HepG2 (cell line): ENCODE results near the gene GLIS1. TPM values are rescaled to one million over a fixed set of nuclear protein-coding genes. Genes with fewer than 3 reads are reported as not detected.

Experiments
- ATAC-seq: fragments of 200-7000 bp; cut with Tn5 transposase; 3 replicates; pipeline ENCODE4 v1.9.1; 2020; ENCODE audit warnings: mild to moderate bottlenecking, moderate library complexity
- BruUV-seq: library from RNA; stranded (reverse); fragments of 400-500 nt; replicated peaks from 2 replicates; lab custom pipeline; 2021; lab: Mats Ljungman, UMichigan
- CTCF ChIA-PET: fragments of 300-600 bp; formaldehyde crosslinking; extraction: SDS; loops from one replicate; lab custom pipeline; 2021; ENCODE audit warnings: low total read pairs, inconsistent platforms, low intra/inter-chr PET ratio; lab: Yijun Ruan, JAX
- POLR2A ChIA-PET: fragments of 350-600 bp; sonication (Branson Sonifier 250); formaldehyde crosslinking; loops from one replicate; lab custom pipeline; 2020; ENCODE audit warnings: antibody characterized with exemption, inconsistent platforms; lab: Yijun Ruan, JAX
- DNase-seq: peaks from one replicate; pipeline ENCODE4 v3.0.0-alpha.2; 2015; ENCODE audit warnings: low spot score
- FAIRE-seq: peaks from 3 replicates; lab custom pipeline; 2011; peaks lifted over from hg19 to GRCh38; lab: Jason Lieb, UNC
- H2AFZ ChIP-seq: one replicate; pipeline ENCODE4 v1.6.1; 2011; ENCODE audit warnings: low read length, inconsistent platforms
- H3K27ac ChIP-seq: fragments of 300-600 bp; 3 replicates; pipeline ENCODE4 v1.8.0; 2011; ENCODE audit warnings: mixed run types, mild to moderate bottlenecking, mixed read lengths, low read length, inconsistent platforms; ENCODE audit not compliant: insufficient read depth; ENCODE audit errors: extremely low read length
- H3K27me3 ChIP-seq, 2 experiments: fragments of 200-600 bp in 1 of 2; 2 replicates in 1 of 2; 3 replicates in 1 of 2; pipeline versions ENCODE4 v1.6.0 to v1.8.0; 2011; ENCODE audit warnings: low read length in 2 of 2, mild to moderate bottlenecking in 2 of 2, moderate library complexity in 2 of 2, inconsistent platforms in 1 of 2; ENCODE audit not compliant: insufficient read depth in 2 of 2, control insufficient read depth in 1 of 2
- H3K36me3 ChIP-seq, 2 experiments: fragments of 200-600 bp in 1 of 2; replicated peaks in 1 of 2; 2 replicates in 1 of 2; 3 replicates in 1 of 2; pipeline versions ENCODE4 v1.5.1 to v1.8.0; 2011; ENCODE audit warnings: low read length in 2 of 2, inconsistent platforms in 1 of 2; ENCODE audit not compliant: insufficient read depth in 2 of 2, control insufficient read depth in 1 of 2
- H3K4me1 ChIP-seq: 2 replicates; pipeline ENCODE4 v1.5.1; 2012; ENCODE audit warnings: low read length, inconsistent platforms; ENCODE audit not compliant: insufficient read depth
- H3K4me2 ChIP-seq: 2 replicates; pipeline ENCODE4 v1.6.0; 2011; ENCODE audit warnings: low read depth, low read length, inconsistent platforms
- H3K4me3 ChIP-seq, 3 experiments: fragments of 200-600 bp in 1 of 3; sonication (generic), shearing (Covaris generic) in 1 of 3; replicated peaks in 1 of 3; 2 replicates each; pipeline ENCODE4 v1.5.1; 2011 to 2016; ENCODE audit warnings: low read length in 3 of 3, inconsistent platforms in 2 of 3, low read depth in 2 of 3, mild to moderate bottlenecking in 2 of 3, control low read depth in 1 of 3, mixed read lengths in 1 of 3; ENCODE audit not compliant: insufficient read depth in 1 of 3
- H3K79me2 ChIP-seq: one replicate; pipeline ENCODE4 v1.6.1; 2011; ENCODE audit warnings: low read length, inconsistent platforms; ENCODE audit not compliant: insufficient read depth
- H3K9ac ChIP-seq: 2 replicates; pipeline ENCODE4 v1.6.0; 2011; ENCODE audit warnings: mild to moderate bottlenecking, low read depth, low read length, inconsistent platforms; ENCODE audit not compliant: insufficient read depth
- H3K9me3 ChIP-seq: 2 replicates; pipeline ENCODE4 v1.5.1; 2012; ENCODE audit warnings: mild to moderate bottlenecking, low read length
- H4K20me1 ChIP-seq: 2 replicates; pipeline ENCODE4 v1.6.0; 2011; ENCODE audit warnings: inconsistent platforms, mild to moderate bottlenecking, low read length, moderate library complexity; ENCODE audit not compliant: insufficient read depth
- FLYWCH1 ChIP-seq: sonication (generic); formaldehyde crosslinking; IDR thresholded peaks from 2 replicates; pipeline ENCODE4 v1.8.1; 2023; ENCODE audit warnings: mild to moderate bottlenecking, missing genetic modification reagents
- HOXA9 ChIP-seq: sonication (generic); formaldehyde crosslinking; IDR thresholded peaks from 2 replicates; pipeline ENCODE4 v1.8.1; 2022; ENCODE audit warnings: missing genetic modification reagents, mild to moderate bottlenecking, moderate library complexity, borderline replicate concordance
- POLR2AphosphoS5 ChIP-seq: IDR thresholded peaks from 2 replicates; pipeline ENCODE4 v1.6.1; 2012; ENCODE audit warnings: low read depth, low read length
- ZFP1 ChIP-seq: IDR thresholded peaks from 2 replicates; pipeline ENCODE4 v1.6.1; 2016
- ZNF337 ChIP-seq: sonication (generic); formaldehyde crosslinking; IDR thresholded peaks from 2 replicates; pipeline ENCODE4 v1.5.1; 2020; ENCODE audit warnings: missing genetic modification reagents, low read depth, mild to moderate bottlenecking, borderline replicate concordance
- ZNF768 ChIP-seq: sonication (generic); formaldehyde crosslinking; IDR thresholded peaks from 2 replicates; pipeline ENCODE4 v1.4.0; 2020; ENCODE audit warnings: missing genetic modification reagents
- WGBS: methylation state at CpG from one replicate; pipeline ENCODE4 v1.1.6; 2017; ENCODE audit warnings: low lambda C conversion rate; 5-methylcytosine and 5-hydroxymethylcytosine counted together
- in situ Hi-C: cut with HindIII; loops from 2 replicates; pipeline ENCODE4 v1.10.0; 2017; ENCODE audit warnings: low pct_unique_long_range_greater_than_20kb; ENCODE audit not compliant: extremely low pct_ligation_motif_present
- intact Hi-C: fragments of 100-400 bp; cut with micrococcal nuclease; formaldehyde crosslinking; loops from one replicate; pipeline ENCODE4 v1.10.0; 2022; ENCODE audit not compliant: unreplicated experiment
- polyA plus RNA-seq, 8 experiments: library from polyadenylated mRNA; depleted of rRNA in 3 of 8; stranded (reverse) in 7 of 8; unstranded in 1 of 8; fragments of >200 nt; fragmentation: Illumina TruSeq in 4 of 8; extraction: Trizol in 4 of 8; gene quantifications; 2 replicates each; pipeline versions ENCODE4 v1.2.1 to v1.2.3, GENCODE V29; 2011 to 2016; ENCODE audit warnings: low read depth in 4 of 8, missing spikeins in 1 of 8, mixed read lengths in 1 of 8; ENCODE audit not compliant: insufficient read depth in 1 of 8
- total RNA-seq, 5 experiments: library from RNA; depleted of rRNA; stranded (reverse); fragments of >200 nt; fragmentation: Illumina TruSeq; extraction: Trizol; gene quantifications; 2 replicates each; pipeline ENCODE4 v1.2.3, GENCODE V29; 2016; ENCODE audit warnings: low read depth in 1 of 5

The GLIS1 gene
- total and polyA plus RNA-seq, 2 of the 13 experiments (the other 11 are each of a cell fraction or from before 2014, with no cell fraction given) = 0.03 TPM; not detected in 1

DNA sequence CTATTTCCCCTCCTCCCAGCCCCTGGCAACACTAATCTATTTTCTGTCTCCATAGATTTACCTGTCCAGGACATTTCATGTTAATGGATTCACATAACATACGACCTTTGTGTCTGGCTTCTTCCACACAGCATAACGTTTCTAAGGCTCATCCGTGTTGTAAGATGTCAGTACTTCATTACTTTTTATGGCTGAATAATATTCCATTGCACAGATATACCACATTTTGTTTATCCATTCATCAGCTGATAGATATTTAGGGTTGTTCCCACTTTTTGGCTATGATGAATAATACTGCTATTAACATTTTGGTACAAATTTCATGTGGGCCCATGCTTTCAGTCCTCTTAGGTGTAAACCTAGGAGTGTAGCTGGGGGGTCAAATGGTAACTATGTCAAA lies 38.2 kb downstream of the GLIS1 start (continued):
- TF ChIP-seq ZFP1 (CRISPR knock-in tag) = no peak
- TF ChIP-seq HOXA9 = no peak

- FAIRE-seq (no peak), ATAC-seq (no peak), DNase-seq (no peak)
- Histone ChIP-seq H3K4me2 (no peak overlapping the region), H3K4me1 (no peaks in the 10 kb centered on the region), H3K79me2 (no peaks in the 10 kb centered on the region), H3K4me3 (no peak overlapping the region), H3K27ac (no peak overlapping the region), H3K27me3 (peaks cover 2 to 26% of the 10 kb centered on the region in 2 experiments; a peak in 2 of 5 replicates), H3K36me3 (no peaks in the 10 kb centered on the region), H4K20me1 (no peaks in the 10 kb centered on the region), H3K9me3 (no peaks in the 10 kb centered on the region), H2AFZ (no peak overlapping the region), H3K9ac (no peak overlapping the region)
- POLR2A ChIA-PET = no interaction called here
- CTCF ChIA-PET = no interaction called here
- no TSS peak for BruUV-seq
- 93% methylated on average over 3 of the region's 8 CpGs for whole genome bisulfite sequencing
- intact Hi-C loops = no loop called here
- TF ChIP-seq FLYWCH1 (no peak), ZNF768 (CRISPR knock-in tag) (peak; percentile 55; the same call in 1 of the 2 replicates)
- in situ Hi-C loops = no loop called here
Observed at GRCh38 chr1:53699981-53700380, 39.0 kb downstream of the GLIS1 start.

DNA sequence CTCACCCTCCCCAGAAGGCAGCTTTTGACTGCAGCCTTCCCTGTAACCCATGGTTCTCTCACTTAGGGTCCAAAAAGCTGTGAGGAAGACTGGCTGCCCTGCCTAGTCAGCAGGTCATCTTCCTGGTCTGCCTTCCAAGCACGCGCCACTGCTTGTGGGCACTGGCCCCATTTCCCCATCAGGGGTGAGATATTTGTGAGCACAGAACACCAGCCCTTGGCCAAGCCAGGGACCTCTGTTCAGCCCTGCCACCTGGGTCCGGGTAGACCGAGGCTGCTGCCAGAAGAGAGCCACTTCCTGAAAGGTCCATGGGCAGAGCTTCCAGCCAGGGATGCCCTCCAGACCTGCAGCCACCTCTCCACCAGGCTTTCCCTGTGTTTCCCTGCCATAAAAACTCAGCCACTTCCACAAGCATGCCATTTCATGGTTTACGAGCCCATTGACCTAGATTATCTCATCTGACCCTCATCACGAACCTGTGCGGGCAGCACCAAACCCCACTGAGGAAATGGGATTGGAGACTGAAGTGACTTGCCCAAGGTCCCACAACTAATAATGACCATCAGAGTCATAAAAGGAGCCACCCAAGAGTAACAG lies 40.5 kb downstream of the GLIS1 start:
- no peak overlapping the region for H3K27ac ChIP-seq
- no peaks in the 10 kb centered on the region for H3K36me3 ChIP-seq
- H4K20me1 ChIP-seq = no peaks in the 10 kb centered on the region
- no peak for FAIRE-seq
- H3K4me2 ChIP-seq = no peak overlapping the region
- in situ Hi-C loops = no loop called here
- H3K4me3 ChIP-seq = no peak overlapping the region
- no peak for DNase-seq
- no TSS peak for BruUV-seq
- H2AFZ ChIP-seq = no peak overlapping the region
- 20% methylated on average over 6 of the region's 7 CpGs for WGBS
- no peak for TF ChIP-seq ZNF337 (CRISPR knock-in tag)
- no peak for TF ChIP-seq POLR2AphosphoS5
- TF ChIP-seq, all 625 proteins: peak for 0
- ATAC-seq = no peak
- H3K27me3 ChIP-seq = peaks cover 7 to 38% of the 10 kb centered on the region in 2 experiments; a peak in 4 of 5 replicates
- no peaks in the 10 kb centered on the region for H3K4me1 ChIP-seq
- POLR2A ChIA-PET = no interaction called here
- no peaks in the 10 kb centered on the region for H3K79me2 ChIP-seq
- CTCF ChIA-PET = no interaction called here
- no peaks in the 10 kb centered on the region for H3K9me3 ChIP-seq
- H3K9ac ChIP-seq = no peak overlapping the region
- intact Hi-C loops = no loop called here
